HAP-1 (cell line): Measurements from ENCODE around the gene C20orf141.

Experiments used
- DNase-seq, 2 experiments: peaks; one replicate each; pipeline ENCODE4 v3.0.0-alpha.2; 2016 to 2020; ENCODE audit warnings: low spot score in 2 of 2
- H3K27me3 ChIP-seq: fragments of 250-450 bp; sonication (Bioruptor Pico); 2 replicates; pipeline ENCODE4 v1.5.1; 2020; ENCODE audit warnings: low read depth, mild to moderate bottlenecking, moderate library complexity
- H3K36me3 ChIP-seq: fragments of 250-450 bp; sonication (Bioruptor Pico); replicated peaks from 2 replicates; pipeline ENCODE4 v1.5.1; 2020; ENCODE audit warnings: mild to moderate bottlenecking
- H3K4me1 ChIP-seq: fragments of 250-450 bp; sonication (Bioruptor Pico); 2 replicates; pipeline ENCODE4 v1.5.1; 2020; ENCODE audit warnings: mild to moderate bottlenecking
- H3K4me3 ChIP-seq: fragments of 250-450 bp; sonication (Bioruptor Pico); 2 replicates; pipeline ENCODE4 v1.5.1; 2020; ENCODE audit warnings: mild to moderate bottlenecking, moderate library complexity
- H3K9me3 ChIP-seq: fragments of 250-450 bp; sonication (Bioruptor Pico); 2 replicates; pipeline ENCODE4 v1.5.1; 2020; ENCODE audit warnings: mild to moderate bottlenecking, moderate library complexity
- in situ Hi-C: fragments of 300-500 bp; cut with MboI; formaldehyde crosslinking; loops from 3 replicates; pipeline ENCODE4 v1.14.3; 2020; ENCODE audit warnings: low sequenced_read_pairs, inconsistent platforms, mixed read lengths

Gene C20orf141

GRCh38 chr20:2838170-2838797 lies 23.5 kb downstream of the C20orf141 start:
- in situ Hi-C loops, result no loop called here
- peaks cover 5% of the 10 kb centered on the region; the same call in 1 of the 2 replicates for H3K36me3 ChIP-seq
- no peak for DNase-seq
- H3K27me3 ChIP-seq, result no peaks in the 10 kb centered on the region
- H3K9me3 ChIP-seq, result no peaks in the 10 kb centered on the region
- H3K4me3 ChIP-seq, result no peak overlapping the region
- peaks cover 3% of the 10 kb centered on the region; the same call in 1 of the 2 replicates for H3K4me1 ChIP-seq

DNA sequence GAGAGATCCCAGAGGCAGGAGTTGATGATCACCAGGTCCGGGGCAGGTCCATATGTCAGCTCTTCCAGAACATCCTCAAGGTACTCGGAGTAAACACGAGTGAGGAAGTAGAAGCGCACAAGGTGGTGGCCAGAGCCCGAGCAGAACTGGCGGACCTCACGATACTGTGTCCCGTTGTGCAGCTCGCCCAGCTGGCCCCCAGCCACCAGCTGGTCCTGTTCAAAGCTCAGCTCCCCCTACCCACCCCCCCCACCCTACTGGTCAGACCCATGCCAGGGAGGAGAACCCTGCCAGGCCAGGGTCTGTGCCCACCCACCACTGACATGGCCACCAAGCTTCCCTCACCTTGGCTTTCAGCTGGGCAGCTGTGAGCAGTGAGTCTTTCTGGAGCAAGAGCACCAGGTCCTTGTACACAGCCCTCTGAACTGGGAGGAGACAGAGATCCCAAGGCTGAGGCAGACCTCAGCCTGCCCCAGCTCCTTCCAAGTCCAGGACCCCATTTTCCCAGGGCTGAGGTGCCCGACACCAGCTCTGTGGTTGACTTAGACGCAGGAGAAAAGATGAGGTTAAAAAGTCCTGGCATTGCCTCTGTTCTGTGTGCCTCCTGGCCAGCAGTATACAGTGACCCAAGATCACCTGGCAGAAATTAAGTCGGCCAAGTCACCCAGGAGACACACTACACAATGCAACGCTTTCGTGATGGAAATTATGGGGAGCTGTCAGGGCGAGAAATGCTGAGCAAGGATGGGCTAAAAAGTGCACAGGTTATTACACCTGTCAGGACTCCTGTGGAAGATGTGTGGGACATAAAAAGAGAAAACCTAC lies 24.3 kb downstream of the C20orf141 start:
- in situ Hi-C loops, result no loop called here
- peaks cover 5% of the 10 kb centered on the region; the same call in 1 of the 2 replicates for H3K36me3 ChIP-seq
- peaks cover 3% of the 10 kb centered on the region; the same call in 1 of the 2 replicates for H3K4me1 ChIP-seq
- H3K9me3 ChIP-seq, result no peaks in the 10 kb centered on the region
- no peak overlapping the region for H3K4me3 ChIP-seq
- no peaks in the 10 kb centered on the region for H3K27me3 ChIP-seq
- DNase-seq, result no peak

GRCh38 chr20:2839732-2840137 lies 24.9 kb downstream of the C20orf141 start:
- no peaks in the 10 kb centered on the region for H3K9me3 ChIP-seq
- in situ Hi-C loops, result no loop called here
- H3K4me3 ChIP-seq, result peak overlapping the region; percentile 80
- no peaks in the 10 kb centered on the region for H3K27me3 ChIP-seq
- peaks cover 5% of the 10 kb centered on the region; the same call in 1 of the 2 replicates for H3K36me3 ChIP-seq
- DNase-seq, result no peak
- peaks cover 3% of the 10 kb centered on the region; the same call in 1 of the 2 replicates for H3K4me1 ChIP-seq

- H3K4me3 ChIP-seq, result peak within 1 kb of the TSS; percentile 80
- H3K4me1 ChIP-seq, result peaks cover 3% of the 10 kb centered on the region; the same call in 1 of the 2 replicates
- H3K9me3 ChIP-seq, result no peaks in the 10 kb centered on the region
- H3K27me3 ChIP-seq, result no peaks in the 10 kb centered on the region
- in situ Hi-C loops, result no loop called here
- peak; percentile 78 to 91 for DNase-seq
- peaks cover 5% of the 10 kb centered on the region; the same call in 1 of the 2 replicates for H3K36me3 ChIP-seq
These were observed 25.6 kb downstream of the C20orf141 start, which contains the start of the genes PCED1A and VPS16 for GRCh38 chr20:2840138-2840966. PCED1A (minus strand) TSS chr20:2840655; CDS start chr20:2839912, 743 bp downstream. VPS16 (plus strand) TSS chr20:2840745; CDS start chr20:2840775, 30 bp downstream.

GRCh38 chr20:2840967-2841531 lies 26.3 kb downstream of the C20orf141 start:
- Histone ChIP-seq H3K4me3 (peak overlapping the region; percentile 80), H3K9me3 (no peaks in the 10 kb centered on the region), H3K36me3 (peaks cover 5% of the 10 kb centered on the region; the same call in 1 of the 2 replicates), H3K27me3 (no peaks in the 10 kb centered on the region), H3K4me1 (peaks cover 3% of the 10 kb centered on the region; the same call in 1 of the 2 replicates)
- in situ Hi-C loops, result no loop called here
- DNase-seq, result peak in 1 of 2 experiments; percentile 76

DNA sequence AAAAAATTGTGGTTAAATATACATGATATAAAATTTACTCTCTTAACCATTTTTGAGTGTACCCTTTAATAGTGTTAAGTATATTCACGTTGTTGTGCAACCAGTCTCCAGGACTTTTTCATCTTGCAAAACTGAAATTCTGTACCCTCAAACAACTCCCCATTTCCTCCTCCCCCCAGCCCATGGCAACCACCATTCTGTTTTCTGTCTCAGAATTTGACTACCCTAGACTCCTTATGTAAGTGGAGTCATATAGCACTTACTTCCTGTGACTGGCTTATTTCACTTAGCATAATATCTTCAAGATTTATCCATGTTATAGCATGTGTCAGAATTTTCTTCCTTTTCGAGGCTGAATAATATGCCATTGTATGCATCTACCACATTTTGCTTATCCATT lies 30.8 kb downstream of the C20orf141 start:
- H3K9me3 ChIP-seq, result no peaks in the 10 kb centered on the region

GRCh38 chr20:2846698-2847097 lies 31.9 kb downstream of the C20orf141 start:
- H3K36me3 ChIP-seq, result no peaks in the 10 kb centered on the region
- in situ Hi-C loops, result no loop called here
- no peaks in the 10 kb centered on the region for H3K9me3 ChIP-seq
- no peak for DNase-seq
- no peak overlapping the region for H3K4me3 ChIP-seq
- no peaks in the 10 kb centered on the region for H3K4me1 ChIP-seq
- no peaks in the 10 kb centered on the region for H3K27me3 ChIP-seq

More for the DNA sequence above, 30.8 kb downstream of the C20orf141 start:
- no peak overlapping the region for H3K4me3 ChIP-seq
- no peaks in the 10 kb centered on the region for H3K27me3 ChIP-seq
- no peaks in the 10 kb centered on the region for H3K4me1 ChIP-seq
- in situ Hi-C loops, result no loop called here
- DNase-seq, result no peak
- H3K36me3 ChIP-seq, result no peaks in the 10 kb centered on the region

- no peaks in the 10 kb centered on the region for H3K36me3 ChIP-seq
- H3K9me3 ChIP-seq, result no peaks in the 10 kb centered on the region
- no peaks in the 10 kb centered on the region for H3K27me3 ChIP-seq
- in situ Hi-C loops, result no loop called here
- no peak for DNase-seq
- no peaks in the 10 kb centered on the region for H3K4me1 ChIP-seq
- H3K4me3 ChIP-seq, result no peak overlapping the region
These were observed 33.0 kb downstream of the C20orf141 start for GRCh38 chr20:2847802-2848201.

DNA sequence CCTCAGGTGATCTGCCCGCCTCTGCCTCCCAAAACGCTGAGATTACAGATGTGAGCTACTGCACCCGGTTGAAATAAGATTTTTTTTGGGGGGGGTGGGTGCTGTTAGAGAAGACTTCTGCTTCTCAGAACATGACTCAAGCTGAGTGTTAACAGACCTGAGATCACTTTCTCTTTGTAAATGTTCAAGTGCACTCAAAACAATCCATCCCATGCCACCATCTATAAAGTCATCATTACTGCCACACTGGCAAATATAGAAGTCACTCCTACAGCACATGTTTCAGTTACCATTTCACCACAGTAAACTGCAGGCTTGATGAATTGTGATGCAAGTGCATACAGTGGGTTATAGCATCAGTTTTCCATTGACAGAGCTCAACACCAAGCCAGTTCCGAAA lies 34.7 kb downstream of the C20orf141 start:
- no peak for DNase-seq
- in situ Hi-C loops, result no loop called here
- Histone ChIP-seq H3K27me3 (no peaks in the 10 kb centered on the region), H3K4me3 (no peak overlapping the region), H3K9me3 (no peaks in the 10 kb centered on the region), H3K4me1 (no peaks in the 10 kb centered on the region), H3K36me3 (no peaks in the 10 kb centered on the region)

DNA sequence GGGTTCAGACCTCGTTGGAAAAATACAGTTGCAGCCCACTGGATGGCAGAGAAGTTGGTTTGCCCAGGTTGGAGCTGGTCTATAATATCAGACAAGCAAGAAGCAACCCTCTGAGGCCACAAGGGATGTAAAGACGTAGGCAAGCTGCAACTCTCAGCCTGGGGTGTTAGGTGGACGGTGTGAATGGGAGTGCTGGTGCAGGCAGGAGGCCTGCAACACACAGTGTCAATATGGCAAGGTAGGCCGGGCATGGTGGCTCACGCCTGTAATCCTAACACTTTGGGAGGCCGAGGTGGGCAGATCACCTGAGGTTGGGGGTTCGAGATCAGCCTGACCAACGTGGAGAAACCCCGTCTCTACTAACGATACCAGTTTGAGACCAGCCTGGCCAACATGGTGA lies 36.3 kb downstream of the C20orf141 start:
- no peaks in the 10 kb centered on the region for H3K36me3 ChIP-seq
- DNase-seq, result no peak
- H3K27me3 ChIP-seq, result no peaks in the 10 kb centered on the region
- in situ Hi-C loops, result no loop called here
- H3K4me1 ChIP-seq, result no peaks in the 10 kb centered on the region
- no peak overlapping the region for H3K4me3 ChIP-seq
- no peaks in the 10 kb centered on the region for H3K9me3 ChIP-seq

- H3K9me3 ChIP-seq, result no peaks in the 10 kb centered on the region
- in situ Hi-C loops, result no loop called here
- no peaks in the 10 kb centered on the region for H3K27me3 ChIP-seq
- no peak overlapping the region for H3K4me3 ChIP-seq
- H3K36me3 ChIP-seq, result no peaks in the 10 kb centered on the region; the same call in 1 of the 2 replicates
- DNase-seq, result no peak
- H3K4me1 ChIP-seq, result no peaks in the 10 kb centered on the region
These were observed 43.8 kb downstream of the C20orf141 start for GRCh38 chr20:2858591-2858990.

DNA sequence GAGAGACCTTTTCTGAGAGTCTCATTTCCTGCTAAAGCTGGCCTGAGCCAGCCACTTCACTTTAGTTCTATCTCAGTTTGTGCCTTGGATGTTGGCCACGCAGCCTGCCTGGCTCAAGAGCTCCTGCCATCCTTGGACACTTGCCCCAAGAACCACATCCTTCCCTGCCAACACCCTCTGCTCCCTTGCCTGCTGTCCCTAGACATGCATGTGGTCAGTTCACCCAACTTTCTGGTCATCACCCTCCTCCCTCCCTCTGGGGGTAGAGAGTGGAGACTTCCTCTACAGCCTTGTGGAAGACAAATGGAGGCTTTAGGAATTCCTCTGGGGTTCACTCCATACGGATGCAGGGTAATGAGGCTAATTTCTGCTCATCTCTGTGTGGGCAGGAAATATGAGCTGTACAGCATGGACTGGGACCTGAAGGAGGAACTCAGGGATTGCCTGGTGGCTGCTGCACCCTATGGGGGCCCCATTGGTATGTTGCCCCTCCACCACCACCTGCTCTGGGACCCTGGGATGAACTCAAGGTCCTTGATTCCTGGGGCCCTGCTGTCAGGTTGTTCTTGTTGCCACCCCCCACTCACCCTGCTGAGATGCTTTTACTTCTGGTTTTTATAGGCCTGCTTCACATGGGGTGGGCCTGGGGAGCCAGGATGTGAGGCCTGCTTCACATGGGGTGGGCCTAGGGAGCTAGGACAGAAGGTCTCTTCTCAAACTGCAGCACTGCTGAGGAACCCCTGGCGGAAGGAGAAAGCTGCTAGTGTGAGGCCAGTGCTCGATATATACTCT lies 44.7 kb downstream of the C20orf141 start:
- no peaks in the 10 kb centered on the region for H3K9me3 ChIP-seq
- no peaks in the 10 kb centered on the region for H3K4me1 ChIP-seq
- no peaks in the 10 kb centered on the region; the same call in 1 of the 2 replicates for H3K36me3 ChIP-seq
- H3K27me3 ChIP-seq, result no peaks in the 10 kb centered on the region
- DNase-seq, result no peak
- no peak overlapping the region for H3K4me3 ChIP-seq
- in situ Hi-C loops, result no loop called here
